Activated CD4-positive, alpha-beta T cell treated with anti-CD3 and anti-CD28 coated beads for 48 hours (primary cell): ENCODE measurements around the gene EYA3.

Experiments
- DNase-seq: peaks from one replicate; pipeline ENCODE4 v3.0.0-alpha.2; 2020

The EYA3 gene

DNA sequence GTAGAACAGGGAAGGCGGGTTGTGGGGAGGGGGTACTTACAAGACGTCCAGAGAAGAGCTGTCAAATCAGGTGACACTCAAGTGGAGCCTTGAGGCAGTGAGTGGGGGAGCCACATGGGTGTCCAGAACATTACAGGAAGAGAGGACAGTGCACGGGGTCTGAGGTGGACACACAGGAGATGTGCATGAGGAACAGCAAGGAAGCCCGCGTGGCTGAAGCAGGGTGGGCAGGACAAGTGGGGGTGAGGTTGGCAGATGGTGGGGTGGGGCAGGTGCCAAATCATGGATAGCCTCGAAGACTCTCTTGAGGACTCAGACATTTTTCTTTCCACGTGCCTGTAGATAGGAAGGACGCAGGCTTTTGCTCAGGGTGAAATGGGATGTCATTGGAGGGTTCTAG lies 152.7 kb downstream of the EYA3 start:
- DNase-seq: no peak

DNA sequence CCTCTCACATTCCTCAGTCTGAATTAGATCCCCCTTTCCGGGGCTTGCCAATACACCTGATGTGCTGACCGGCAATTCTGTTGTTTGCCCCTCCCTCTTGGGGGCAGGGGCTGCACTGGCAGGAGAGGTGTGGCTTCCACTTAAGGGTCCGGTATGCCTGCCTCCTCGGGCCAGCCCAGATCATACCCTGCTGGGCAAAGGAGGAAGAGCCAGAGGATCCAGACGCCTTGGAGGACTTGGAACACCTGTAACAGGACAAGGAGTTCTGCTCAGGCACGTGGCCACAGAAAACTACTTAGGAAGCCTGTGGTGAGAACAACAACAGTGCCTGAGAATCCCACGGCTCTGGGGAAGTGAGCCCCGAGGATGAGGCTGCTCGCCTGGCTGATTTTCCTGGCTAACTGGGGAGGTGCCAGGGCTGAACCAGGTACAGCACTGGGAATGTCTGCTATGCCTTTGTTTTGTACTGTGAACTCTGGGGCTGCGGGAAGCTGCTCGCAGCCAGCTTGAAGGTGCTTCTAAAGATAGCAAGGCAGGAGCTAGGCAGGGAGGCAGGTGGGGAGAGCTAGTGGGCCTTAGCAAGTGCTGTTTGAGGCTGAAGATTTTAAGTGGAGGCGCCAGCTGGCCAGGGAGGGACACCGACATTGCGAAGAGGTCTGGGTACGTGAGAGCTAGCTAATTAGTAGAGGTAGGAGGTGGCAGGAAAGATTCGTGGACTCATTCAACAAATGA lies 153.4 kb downstream of the EYA3 start, which contains the start of gene SMPDL3B:
Gene SMPDL3B, plus strand, starts transcription at position 183 of the 732 bp plus-strand sequence. Its CDS starts 184 bp downstream, at position 367.
- DNase-seq: peak; percentile 26

DNA sequence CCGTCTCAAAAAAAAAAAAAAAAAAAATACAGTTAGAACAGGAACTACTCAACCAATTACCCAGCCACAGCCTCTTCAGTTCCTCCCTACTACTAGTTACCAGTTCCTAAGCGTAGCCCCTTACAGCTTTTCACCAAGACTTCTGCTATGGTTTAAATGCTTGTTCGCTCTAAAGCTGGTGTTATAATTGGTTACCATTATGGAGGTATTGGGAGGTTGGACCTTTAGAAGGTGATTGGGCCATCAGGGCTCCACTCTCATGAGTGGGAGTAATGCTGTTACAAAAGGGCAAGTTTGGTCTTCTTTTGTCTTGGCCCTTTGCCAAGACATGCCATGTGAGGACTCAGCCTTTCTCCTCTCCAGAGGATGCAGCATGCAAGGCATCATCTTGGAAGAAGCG lies 156.7 kb downstream of the EYA3 start:
- DNase-seq: no peak

DNA sequence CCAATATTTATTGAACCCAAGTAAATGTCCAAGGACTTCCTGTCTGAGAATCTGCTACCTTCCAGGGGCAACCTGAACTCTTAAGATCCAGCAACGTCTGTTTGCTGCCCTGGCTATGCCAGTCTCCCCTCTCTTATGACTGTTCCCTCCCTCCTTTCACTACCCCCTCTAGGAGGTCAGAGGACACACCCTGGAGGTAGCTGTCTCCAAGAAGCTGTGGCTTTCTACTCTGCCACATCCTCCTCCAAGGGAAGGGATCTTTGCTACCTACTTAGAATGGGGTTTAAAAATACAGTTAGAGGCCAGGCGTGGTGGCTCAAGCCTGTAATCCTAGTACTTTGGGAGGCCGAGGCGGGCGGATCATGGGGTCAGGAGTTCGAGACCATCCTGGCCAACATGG lies 157.2 kb downstream of the EYA3 start:
- no peak for DNase-seq

DNA sequence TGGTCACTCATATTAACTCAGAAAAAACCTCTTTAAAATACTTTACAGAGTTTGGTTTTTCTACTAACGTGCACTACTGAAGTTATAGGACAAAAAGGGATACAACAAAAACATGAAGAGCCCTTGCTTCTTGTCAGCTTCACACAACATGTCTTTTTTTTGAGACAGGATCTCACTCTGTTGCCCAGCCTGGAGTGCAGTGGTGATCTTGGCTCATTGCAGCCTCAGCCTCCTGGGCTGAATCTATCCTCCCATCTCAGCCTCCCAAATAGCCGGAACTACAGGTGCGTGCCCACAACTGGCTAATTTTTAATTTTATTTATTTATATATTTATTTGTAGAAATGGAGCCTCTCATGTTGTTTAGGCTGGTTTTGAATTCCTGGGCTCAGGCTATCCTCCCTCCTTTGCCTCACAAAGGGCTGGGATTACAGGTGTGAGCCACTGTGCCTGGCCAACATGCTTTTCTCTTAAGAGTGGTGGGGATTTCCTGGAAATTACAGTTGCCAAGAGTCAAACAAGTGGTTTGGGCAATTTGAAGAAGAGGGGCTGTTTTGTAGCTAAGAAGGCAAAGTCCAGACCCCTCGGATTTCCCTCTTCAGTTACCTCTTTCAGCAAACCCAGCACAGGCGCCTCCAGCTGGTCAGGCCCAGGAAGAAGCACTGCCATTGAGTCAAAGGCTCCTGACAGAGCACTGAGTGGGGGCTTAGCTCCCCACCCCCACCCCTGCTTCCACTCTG lies 160.0 kb downstream of the EYA3 start:
- no peak for DNase-seq

DNA sequence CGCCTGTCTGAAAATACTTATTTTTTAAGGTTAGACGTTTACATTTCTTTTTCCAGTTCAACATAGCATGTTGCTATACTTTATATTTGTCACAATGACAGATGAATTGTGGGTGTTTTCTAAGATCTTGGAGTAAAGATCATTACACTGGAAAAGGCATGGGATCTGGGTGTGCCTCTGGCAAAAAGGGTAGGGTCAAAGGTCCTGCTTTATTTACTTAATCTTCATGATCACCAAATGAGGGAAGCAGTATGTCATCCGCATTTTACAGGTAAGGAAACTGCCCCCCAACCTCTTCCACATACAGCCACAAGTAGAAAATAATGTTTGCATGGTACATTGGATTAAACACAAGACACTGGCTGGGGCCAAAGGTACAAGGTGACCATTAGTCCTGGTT lies 166.1 kb downstream of the EYA3 start:
- no peak for DNase-seq
